ENCODE measurements around the gene HOATZ.

Gene HOATZ

DNA sequence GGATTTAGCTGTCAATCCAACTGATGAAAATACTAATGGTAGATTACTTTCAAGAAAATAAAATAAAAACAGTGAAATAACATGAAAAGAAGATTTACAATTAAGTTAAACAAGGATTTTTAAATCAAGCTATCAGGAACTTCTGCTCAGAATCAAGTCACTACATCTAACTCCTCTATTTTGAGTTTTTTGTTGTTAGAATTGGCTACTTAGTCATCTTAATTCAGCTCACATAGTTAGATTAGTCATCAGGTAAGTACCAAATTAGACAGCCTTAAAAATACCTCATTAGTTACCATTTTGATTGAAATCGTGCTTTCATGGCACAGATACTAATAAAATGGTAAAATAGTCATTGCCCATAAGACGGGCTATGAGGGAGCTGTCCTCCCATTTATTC, 38.2 kb upstream of the HOATZ start:
- Histone ChIP-seq H4K20me1 (ENCODE audit: insufficient read depth, low read length) (no peaks in the 10 kb centered on the region), H3K9ac (ENCODE audit: low read length) (no peak overlapping the region), H3K4me1 (ENCODE audit: insufficient read depth, low read length, severe bottlenecking) (no peaks in the 10 kb centered on the region), H3K79me2 (ENCODE audit: insufficient read depth, low read length) (no peaks in the 10 kb centered on the region), H3K27ac (ENCODE audit: low read depth, low read length, poor library complexity, severe bottlenecking) (no peak overlapping the region), H3K9me3 (ENCODE audit: low read length) (0 out of 2 replicates have a peak, but pooled peaks cover 4% of the 10 kb centered on the region), H3K4me2 (ENCODE audit: low read length) (no peak overlapping the region), H3K4me3 (ENCODE audit: low read depth, low read length, poor library complexity, severe bottlenecking) (no peak overlapping the region), H3F3A (ENCODE audit: insufficient read depth, low read length) (no peaks in the 10 kb centered on the region), H2AFZ (ENCODE audit: low read length) (no peak overlapping the region), H3K36me3 (ENCODE audit: insufficient read depth, low read length) (no peaks in the 10 kb centered on the region), H3K27me3 (ENCODE audit: insufficient read depth, low read length) (no peaks in the 10 kb centered on the region; the same call in 1 of the 2 replicates), H3K9me2 (ENCODE audit: low read depth, low read length) (no peaks in the 10 kb centered on the region; the same call in 1 of the 2 replicates)
- TF ChIP-seq, protein P1, sequence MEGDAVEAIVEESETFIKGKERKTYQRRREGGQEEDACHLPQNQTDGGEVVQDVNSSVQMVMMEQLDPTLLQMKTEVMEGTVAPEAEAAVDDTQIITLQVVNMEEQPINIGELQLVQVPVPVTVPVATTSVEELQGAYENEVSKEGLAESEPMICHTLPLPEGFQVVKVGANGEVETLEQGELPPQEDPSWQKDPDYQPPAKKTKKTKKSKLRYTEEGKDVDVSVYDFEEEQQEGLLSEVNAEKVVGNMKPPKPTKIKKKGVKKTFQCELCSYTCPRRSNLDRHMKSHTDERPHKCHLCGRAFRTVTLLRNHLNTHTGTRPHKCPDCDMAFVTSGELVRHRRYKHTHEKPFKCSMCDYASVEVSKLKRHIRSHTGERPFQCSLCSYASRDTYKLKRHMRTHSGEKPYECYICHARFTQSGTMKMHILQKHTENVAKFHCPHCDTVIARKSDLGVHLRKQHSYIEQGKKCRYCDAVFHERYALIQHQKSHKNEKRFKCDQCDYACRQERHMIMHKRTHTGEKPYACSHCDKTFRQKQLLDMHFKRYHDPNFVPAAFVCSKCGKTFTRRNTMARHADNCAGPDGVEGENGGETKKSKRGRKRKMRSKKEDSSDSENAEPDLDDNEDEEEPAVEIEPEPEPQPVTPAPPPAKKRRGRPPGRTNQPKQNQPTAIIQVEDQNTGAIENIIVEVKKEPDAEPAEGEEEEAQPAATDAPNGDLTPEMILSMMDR (IDR thresholded peaks at IDR 0.05; ENCODE audit: low read length): no peak
- TF ChIP-seq EZH2 (IDR thresholded peaks at IDR 0.05; ENCODE audit: borderline replicate concordance, low read length): no peak

GRCh38 chr11:111476956-111477355, 37.6 kb upstream of the HOATZ start:
- no peak overlapping the region for H2AFZ ChIP-seq (ENCODE audit: low read length)
- no peaks in the 10 kb centered on the region for H3F3A ChIP-seq (ENCODE audit: insufficient read depth, low read length)
- no peaks in the 10 kb centered on the region for H3K36me3 ChIP-seq (ENCODE audit: insufficient read depth, low read length)
- TF ChIP-seq, protein P1 (IDR thresholded peaks at IDR 0.05; ENCODE audit: low read length): no peak
- no peak for TF ChIP-seq EZH2 (IDR thresholded peaks at IDR 0.05; ENCODE audit: borderline replicate concordance, low read length)
- no peaks in the 10 kb centered on the region; the same call in 1 of the 2 replicates for H3K9me2 ChIP-seq (ENCODE audit: low read depth, low read length)
- no peaks in the 10 kb centered on the region for H4K20me1 ChIP-seq (ENCODE audit: insufficient read depth, low read length)
- no peak overlapping the region for H3K4me2 ChIP-seq (ENCODE audit: low read length)
- H3K4me3 ChIP-seq (ENCODE audit: low read depth, low read length, poor library complexity, severe bottlenecking): no peak overlapping the region
- 0 out of 2 replicates have a peak, but pooled peaks cover 4% of the 10 kb centered on the region for H3K9me3 ChIP-seq (ENCODE audit: low read length)
- H3K27me3 ChIP-seq (ENCODE audit: insufficient read depth, low read length): no peaks in the 10 kb centered on the region; the same call in 1 of the 2 replicates
- no peak overlapping the region for H3K27ac ChIP-seq (ENCODE audit: low read depth, low read length, poor library complexity, severe bottlenecking)
- no peak overlapping the region for H3K9ac ChIP-seq (ENCODE audit: low read length)
- H3K4me1 ChIP-seq (ENCODE audit: insufficient read depth, low read length, severe bottlenecking): no peaks in the 10 kb centered on the region
- no peaks in the 10 kb centered on the region for H3K79me2 ChIP-seq (ENCODE audit: insufficient read depth, low read length)

GRCh38 chr11:111477898-111478297, 36.7 kb upstream of the HOATZ start:
- no peaks in the 10 kb centered on the region for H3K36me3 ChIP-seq (ENCODE audit: insufficient read depth, low read length)
- H2AFZ ChIP-seq (ENCODE audit: low read length): no peak overlapping the region
- no peak overlapping the region for H3K9ac ChIP-seq (ENCODE audit: low read length)
- H3K27ac ChIP-seq (ENCODE audit: low read depth, low read length, poor library complexity, severe bottlenecking): no peak overlapping the region
- H3K9me2 ChIP-seq (ENCODE audit: low read depth, low read length): no peaks in the 10 kb centered on the region; the same call in 1 of the 2 replicates
- H3K9me3 ChIP-seq (ENCODE audit: low read length): peaks cover 5% of the 10 kb centered on the region; the same call in 1 of the 2 replicates
- H3K4me3 ChIP-seq (ENCODE audit: low read depth, low read length, poor library complexity, severe bottlenecking): no peak overlapping the region
- H4K20me1 ChIP-seq (ENCODE audit: insufficient read depth, low read length): no peaks in the 10 kb centered on the region
- TF ChIP-seq, protein P1 (IDR thresholded peaks at IDR 0.05; ENCODE audit: low read length): no peak
- TF ChIP-seq EZH2 (IDR thresholded peaks at IDR 0.05; ENCODE audit: borderline replicate concordance, low read length): no peak
- H3K79me2 ChIP-seq (ENCODE audit: insufficient read depth, low read length): no peaks in the 10 kb centered on the region
- H3K27me3 ChIP-seq (ENCODE audit: insufficient read depth, low read length): no peaks in the 10 kb centered on the region; the same call in 1 of the 2 replicates
- H3K4me2 ChIP-seq (ENCODE audit: low read length): no peak overlapping the region
- H3K4me1 ChIP-seq (ENCODE audit: insufficient read depth, low read length, severe bottlenecking): no peaks in the 10 kb centered on the region
- H3F3A ChIP-seq (ENCODE audit: insufficient read depth, low read length): no peaks in the 10 kb centered on the region
